Liver (tissue), 9 donors: ENCODE results near the gene TNIP3. TPM values are rescaled to one million over a fixed set of nuclear protein-coding genes. Genes with fewer than 3 reads are reported as not detected.

ENCODE experiments used
- DNase-seq: peaks from one replicate; pipeline ENCODE4 v3.0.0-alpha.2; 2017; ENCODE audit warnings: low spot score
- H3K27ac ChIP-seq, 2 donors: one replicate each; pipeline ENCODE4 v1.7.0; 2013; ENCODE audit warnings: inconsistent platforms in 2 of 2, low read length in 2 of 2, control low read depth in 1 of 2, low read depth in 1 of 2, mild to moderate bottlenecking in 1 of 2
- H3K27me3 ChIP-seq, 4 donors: one replicate each; pipeline versions ENCODE4 v1.6.1 to v1.7.0; 2013; ENCODE audit warnings: low read length in 3 of 4, inconsistent platforms in 1 of 4, mild to moderate bottlenecking in 1 of 4, moderate library complexity in 1 of 4; ENCODE audit not compliant: control insufficient read depth in 4 of 4, insufficient read depth in 4 of 4
- H3K36me3 ChIP-seq, 4 donors: one replicate each; pipeline versions ENCODE4 v1.6.1 to v1.7.0; 2013; ENCODE audit warnings: low read length in 3 of 4, mild to moderate bottlenecking in 3 of 4, low read depth in 1 of 4, moderate library complexity in 1 of 4; ENCODE audit not compliant: control insufficient read depth in 4 of 4, insufficient read depth in 3 of 4
- H3K4me1 ChIP-seq, 4 donors: one replicate each; pipeline versions ENCODE4 v1.6.1 to v1.7.0; 2013; ENCODE audit warnings: low read length in 3 of 4, mild to moderate bottlenecking in 3 of 4, moderate library complexity in 1 of 4; ENCODE audit not compliant: control insufficient read depth in 4 of 4, insufficient read depth in 4 of 4
- H3K4me3 ChIP-seq, 3 donors: one replicate each; pipeline versions ENCODE4 v1.6.1 to v1.7.0; 2013; ENCODE audit warnings: low read length in 3 of 3, control low read depth in 1 of 3, low read depth in 1 of 3, mild to moderate bottlenecking in 1 of 3
- H3K9ac ChIP-seq, 2 donors: one replicate each; pipeline ENCODE4 v1.7.0; 2013; ENCODE audit warnings: low read length in 2 of 2, mild to moderate bottlenecking in 2 of 2, moderate library complexity in 2 of 2, control low read depth in 1 of 2, low read depth in 1 of 2
- H3K9me3 ChIP-seq, 4 donors: one replicate each; pipeline versions ENCODE4 v1.6.1 to v1.7.0; 2013; ENCODE audit warnings: low read length in 3 of 4; ENCODE audit not compliant: control insufficient read depth in 4 of 4
- EGR1 ChIP-seq, 2 donors: IDR thresholded peaks; 2 replicates each; pipeline ENCODE4 v1.6.1; 2016 to 2018; ENCODE audit warnings: antibody characterized with exemption in 2 of 2, low read depth in 2 of 2
- FOXA1 ChIP-seq: IDR thresholded peaks from 2 replicates; pipeline ENCODE4 v1.6.1; 2016; ENCODE audit warnings: antibody characterized with exemption
- FOXA2 ChIP-seq: IDR thresholded peaks from 2 replicates; pipeline ENCODE4 v1.6.1; 2016; ENCODE audit warnings: antibody characterized with exemption
- GABPA ChIP-seq, 2 donors: IDR thresholded peaks in 1 of 2; conservative IDR thresholded peaks in 1 of 2; 2 replicates each; pipeline ENCODE4 v1.6.1; 2016; ENCODE audit warnings: antibody characterized with exemption in 2 of 2, mild to moderate bottlenecking in 1 of 2, moderate library complexity in 1 of 2
- HNF4A ChIP-seq, 2 donors: conservative IDR thresholded peaks; 2 replicates each; pipeline ENCODE4 v1.6.1; 2016; ENCODE audit warnings: antibody characterized with exemption in 2 of 2, mild to moderate bottlenecking in 2 of 2
- HNF4G ChIP-seq: IDR thresholded peaks from 2 replicates; pipeline ENCODE4 v1.6.1; 2016; ENCODE audit warnings: antibody characterized with exemption
- JUND ChIP-seq, 2 donors: IDR thresholded peaks; 2 replicates each; pipeline ENCODE4 v1.6.1; 2016; ENCODE audit warnings: antibody characterized with exemption in 2 of 2
- NR2F2 ChIP-seq: IDR thresholded peaks from 2 replicates; pipeline ENCODE4 v1.6.1; 2016; ENCODE audit warnings: antibody characterized with exemption
- RAD21 ChIP-seq, 2 donors: IDR thresholded peaks; 2 replicates each; pipeline ENCODE4 v1.6.1; 2016; ENCODE audit warnings: antibody characterized with exemption in 2 of 2, mild to moderate bottlenecking in 2 of 2
- RXRA ChIP-seq, 2 donors: IDR thresholded peaks; 2 replicates each; pipeline ENCODE4 v1.6.1; 2017 to 2018; ENCODE audit warnings: antibody characterized with exemption in 2 of 2, mild to moderate bottlenecking in 1 of 2
- SP1 ChIP-seq: IDR thresholded peaks from 2 replicates; pipeline ENCODE4 v1.6.1; 2018; ENCODE audit warnings: antibody characterized with exemption, mild to moderate bottlenecking
- TAF1 ChIP-seq: conservative IDR thresholded peaks from 2 replicates; pipeline ENCODE4 v1.6.1; 2016; ENCODE audit warnings: antibody characterized with exemption, mild to moderate bottlenecking
- YY1 ChIP-seq: IDR thresholded peaks from 2 replicates; pipeline ENCODE4 v1.6.1; 2016; ENCODE audit warnings: antibody characterized with exemption, mild to moderate bottlenecking
- whole genome bisulfite sequencing: extraction: QIAGEN DNeasy Blood & Tissue Kit; methylation state at CpG from one replicate; pipeline ENCODE4 v1.1.7; 2013; 5-methylcytosine and 5-hydroxymethylcytosine counted together
- polyA plus RNA-seq, 2 donors: library from polyadenylated mRNA; stranded (reverse) in 1 of 2; unstranded in 1 of 2; fragments of 200-250 nt in 1 of 2; fragments of >200 nt in 1 of 2; fragmentation: Nextera tagmentation in 1 of 2; extraction: Ambion mirVana in 1 of 2; gene quantifications; one replicate each; pipeline versions ENCODE4 v1.2.1 to v1.2.3, GENCODE V29; 2013 to 2015
- total RNA-seq, 2 donors: library from RNA; depleted of rRNA; stranded (reverse); fragments of >200 nt; gene quantifications; one replicate each; pipeline ENCODE4 v1.2.3, GENCODE V29; 2014
- TF ChIP-seq, protein P1 (sequence below): IDR thresholded peaks from 2 replicates; pipeline ENCODE4 v1.6.1; 2016; ENCODE audit warnings: antibody characterized with exemption
- TF ChIP-seq, protein P2 (sequence below): IDR thresholded peaks from 2 replicates; pipeline ENCODE4 v1.6.1; 2016; ENCODE audit warnings: antibody characterized with exemption
- TF ChIP-seq, protein P3 (sequence below): IDR thresholded peaks from 2 replicates; pipeline ENCODE4 v1.6.1; 2016; ENCODE audit warnings: antibody characterized with exemption, mild to moderate bottlenecking
- TF ChIP-seq, protein P4 (sequence below): IDR thresholded peaks from 2 replicates; pipeline ENCODE4 v1.6.1; 2016; ENCODE audit warnings: antibody characterized with exemption
- TF ChIP-seq, protein P5 (sequence below): fragments of 150-350 bp; IDR thresholded peaks from 2 replicates; pipeline ENCODE4 v1.5.1; 2017; ENCODE audit warnings: improper control_type of control experiment, low read depth, low read length; ENCODE audit not compliant: missing input control
- donor health status: healthy.
- donor health status: healthy.
- donor health status: healthy.
- donor health status: healthy.
- donor health status: healthy.

The TNIP3 gene
- total and polyA plus RNA-seq, 4 donors: 0.02 to 0.25 TPM; not detected in 2

DNA sequence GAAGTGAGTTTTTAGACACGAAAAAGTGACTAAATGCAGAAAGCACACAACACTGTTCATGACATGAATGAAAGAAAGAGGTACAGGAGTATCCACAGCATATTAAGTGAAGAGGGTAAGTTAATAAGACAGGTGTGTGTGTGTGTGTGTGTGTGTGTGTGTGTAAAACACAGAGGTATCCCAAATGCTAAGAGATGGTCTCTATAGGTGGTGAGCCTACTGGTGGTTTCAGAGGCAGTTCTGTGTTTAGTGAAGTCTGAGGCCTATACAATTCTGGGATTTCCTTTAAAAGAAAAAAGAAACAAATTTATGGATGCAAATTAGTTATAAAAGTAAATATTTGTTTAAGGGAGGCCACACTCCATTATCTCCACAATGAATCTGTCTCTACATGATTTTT lies 17.4 kb upstream of the TNIP3 start:
- TF ChIP-seq FOXA2 (no peak), EGR1 (IDR thresholded peaks at IDR 0.05; ENCODE audit: low read depth in 2 of 2) (no peak), GABPA (IDR thresholded peaks at IDR 0.05 in 1 of 2, conservative IDR thresholded peaks at IDR 0.05 in 1 of 2) (no peak), SP1 (no peak), RXRA (IDR thresholded peaks at IDR 0.05) (no peak), JUND (IDR thresholded peaks at IDR 0.05) (no peak), RAD21 (IDR thresholded peaks at IDR 0.05) (no peak), HNF4A (conservative IDR thresholded peaks at IDR 0.05) (no peak), HNF4G (no peak), FOXA1 (no peak), NR2F2 (no peak), YY1 (no peak)
- TF ChIP-seq, protein P1, sequence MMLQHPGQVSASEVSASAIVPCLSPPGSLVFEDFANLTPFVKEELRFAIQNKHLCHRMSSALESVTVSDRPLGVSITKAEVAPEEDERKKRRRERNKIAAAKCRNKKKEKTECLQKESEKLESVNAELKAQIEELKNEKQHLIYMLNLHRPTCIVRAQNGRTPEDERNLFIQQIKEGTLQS: no peak
- TF ChIP-seq, protein P2, sequence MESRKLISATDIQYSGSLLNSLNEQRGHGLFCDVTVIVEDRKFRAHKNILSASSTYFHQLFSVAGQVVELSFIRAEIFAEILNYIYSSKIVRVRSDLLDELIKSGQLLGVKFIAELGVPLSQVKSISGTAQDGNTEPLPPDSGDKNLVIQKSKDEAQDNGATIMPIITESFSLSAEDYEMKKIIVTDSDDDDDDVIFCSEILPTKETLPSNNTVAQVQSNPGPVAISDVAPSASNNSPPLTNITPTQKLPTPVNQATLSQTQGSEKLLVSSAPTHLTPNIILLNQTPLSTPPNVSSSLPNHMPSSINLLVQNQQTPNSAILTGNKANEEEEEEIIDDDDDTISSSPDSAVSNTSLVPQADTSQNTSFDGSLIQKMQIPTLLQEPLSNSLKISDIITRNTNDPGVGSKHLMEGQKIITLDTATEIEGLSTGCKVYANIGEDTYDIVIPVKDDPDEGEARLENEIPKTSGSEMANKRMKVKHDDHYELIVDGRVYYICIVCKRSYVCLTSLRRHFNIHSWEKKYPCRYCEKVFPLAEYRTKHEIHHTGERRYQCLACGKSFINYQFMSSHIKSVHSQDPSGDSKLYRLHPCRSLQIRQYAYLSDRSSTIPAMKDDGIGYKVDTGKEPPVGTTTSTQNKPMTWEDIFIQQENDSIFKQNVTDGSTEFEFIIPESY: no peak
- TF ChIP-seq, protein P3, sequence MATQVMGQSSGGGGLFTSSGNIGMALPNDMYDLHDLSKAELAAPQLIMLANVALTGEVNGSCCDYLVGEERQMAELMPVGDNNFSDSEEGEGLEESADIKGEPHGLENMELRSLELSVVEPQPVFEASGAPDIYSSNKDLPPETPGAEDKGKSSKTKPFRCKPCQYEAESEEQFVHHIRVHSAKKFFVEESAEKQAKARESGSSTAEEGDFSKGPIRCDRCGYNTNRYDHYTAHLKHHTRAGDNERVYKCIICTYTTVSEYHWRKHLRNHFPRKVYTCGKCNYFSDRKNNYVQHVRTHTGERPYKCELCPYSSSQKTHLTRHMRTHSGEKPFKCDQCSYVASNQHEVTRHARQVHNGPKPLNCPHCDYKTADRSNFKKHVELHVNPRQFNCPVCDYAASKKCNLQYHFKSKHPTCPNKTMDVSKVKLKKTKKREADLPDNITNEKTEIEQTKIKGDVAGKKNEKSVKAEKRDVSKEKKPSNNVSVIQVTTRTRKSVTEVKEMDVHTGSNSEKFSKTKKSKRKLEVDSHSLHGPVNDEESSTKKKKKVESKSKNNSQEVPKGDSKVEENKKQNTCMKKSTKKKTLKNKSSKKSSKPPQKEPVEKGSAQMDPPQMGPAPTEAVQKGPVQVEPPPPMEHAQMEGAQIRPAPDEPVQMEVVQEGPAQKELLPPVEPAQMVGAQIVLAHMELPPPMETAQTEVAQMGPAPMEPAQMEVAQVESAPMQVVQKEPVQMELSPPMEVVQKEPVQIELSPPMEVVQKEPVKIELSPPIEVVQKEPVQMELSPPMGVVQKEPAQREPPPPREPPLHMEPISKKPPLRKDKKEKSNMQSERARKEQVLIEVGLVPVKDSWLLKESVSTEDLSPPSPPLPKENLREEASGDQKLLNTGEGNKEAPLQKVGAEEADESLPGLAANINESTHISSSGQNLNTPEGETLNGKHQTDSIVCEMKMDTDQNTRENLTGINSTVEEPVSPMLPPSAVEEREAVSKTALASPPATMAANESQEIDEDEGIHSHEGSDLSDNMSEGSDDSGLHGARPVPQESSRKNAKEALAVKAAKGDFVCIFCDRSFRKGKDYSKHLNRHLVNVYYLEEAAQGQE: no peak
- TF ChIP-seq, protein P4, sequence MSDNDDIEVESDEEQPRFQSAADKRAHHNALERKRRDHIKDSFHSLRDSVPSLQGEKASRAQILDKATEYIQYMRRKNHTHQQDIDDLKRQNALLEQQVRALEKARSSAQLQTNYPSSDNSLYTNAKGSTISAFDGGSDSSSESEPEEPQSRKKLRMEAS: no peak
- TF ChIP-seq, protein P5, sequence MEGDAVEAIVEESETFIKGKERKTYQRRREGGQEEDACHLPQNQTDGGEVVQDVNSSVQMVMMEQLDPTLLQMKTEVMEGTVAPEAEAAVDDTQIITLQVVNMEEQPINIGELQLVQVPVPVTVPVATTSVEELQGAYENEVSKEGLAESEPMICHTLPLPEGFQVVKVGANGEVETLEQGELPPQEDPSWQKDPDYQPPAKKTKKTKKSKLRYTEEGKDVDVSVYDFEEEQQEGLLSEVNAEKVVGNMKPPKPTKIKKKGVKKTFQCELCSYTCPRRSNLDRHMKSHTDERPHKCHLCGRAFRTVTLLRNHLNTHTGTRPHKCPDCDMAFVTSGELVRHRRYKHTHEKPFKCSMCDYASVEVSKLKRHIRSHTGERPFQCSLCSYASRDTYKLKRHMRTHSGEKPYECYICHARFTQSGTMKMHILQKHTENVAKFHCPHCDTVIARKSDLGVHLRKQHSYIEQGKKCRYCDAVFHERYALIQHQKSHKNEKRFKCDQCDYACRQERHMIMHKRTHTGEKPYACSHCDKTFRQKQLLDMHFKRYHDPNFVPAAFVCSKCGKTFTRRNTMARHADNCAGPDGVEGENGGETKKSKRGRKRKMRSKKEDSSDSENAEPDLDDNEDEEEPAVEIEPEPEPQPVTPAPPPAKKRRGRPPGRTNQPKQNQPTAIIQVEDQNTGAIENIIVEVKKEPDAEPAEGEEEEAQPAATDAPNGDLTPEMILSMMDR: no peak
- Histone ChIP-seq H3K9ac (no peak overlapping the region), H3K36me3 (no peaks in the 10 kb centered on the region), H3K4me3 (no peak overlapping the region), H3K27ac (no peak overlapping the region), H3K9me3 (no peaks in the 10 kb centered on the region), H3K4me1 (no peaks in the 10 kb centered on the region), H3K27me3 (no peaks in the 10 kb centered on the region)
- no peak for DNase-seq
- 82% methylated on average over 1 of the region's 1 CpG for WGBS

DNA sequence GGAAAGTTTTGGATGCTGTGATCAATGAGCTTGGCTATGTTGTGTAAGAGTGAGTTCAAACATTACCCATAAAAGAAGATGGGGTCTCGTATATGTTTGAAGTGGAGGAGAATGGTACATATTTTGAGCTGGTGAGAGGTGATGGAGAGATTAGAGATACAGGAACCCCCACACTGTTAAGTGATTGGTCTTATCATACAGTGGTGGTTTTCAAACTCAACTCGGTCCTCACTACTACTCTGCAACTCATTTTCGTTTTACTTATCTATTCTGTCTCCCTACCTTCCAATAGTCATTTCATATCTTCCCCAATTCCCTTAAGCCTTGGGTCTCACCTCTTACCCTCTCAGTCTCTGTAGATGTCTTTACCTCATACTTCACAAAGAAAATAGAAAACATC lies 16.4 kb upstream of the TNIP3 start:
- H3K9me3 ChIP-seq: no peaks in the 10 kb centered on the region
- no peak for DNase-seq
- H3K27me3 ChIP-seq: no peaks in the 10 kb centered on the region
- H3K4me1 ChIP-seq: no peaks in the 10 kb centered on the region
- H3K36me3 ChIP-seq: no peaks in the 10 kb centered on the region
- no peak overlapping the region for H3K9ac ChIP-seq
- no peak overlapping the region for H3K4me3 ChIP-seq
- H3K27ac ChIP-seq: no peak overlapping the region
- TF ChIP-seq HNF4G (no peak), GABPA (IDR thresholded peaks at IDR 0.05 in 1 of 2, conservative IDR thresholded peaks at IDR 0.05 in 1 of 2) (no peak), HNF4A (conservative IDR thresholded peaks at IDR 0.05) (no peak), RXRA (IDR thresholded peaks at IDR 0.05) (no peak), TAF1 (no peak), FOXA2 (no peak)
- TF ChIP-seq, protein P1: no peak
- TF ChIP-seq, protein P2: no peak
- WGBS: 78% methylated on average over 3 of the region's 3 CpGs
